Testis (tissue), 2 donors: ENCODE data around the gene DEFB124.
A peak's percentile ranks its signal among the peaks of the same experiment; 100 is the strongest.
"Not testable (repeated sequence)": the region's sequence is repeated elsewhere in the genome, so short reads cannot be mapped to it uniquely, and the experiment has no call there.

Experiments
- POLR2A ChIP-seq: fragments of 450-650 bp; IDR thresholded peaks from one replicate; pipeline ENCODE4 v1.6.1; 2017; ENCODE audit warnings: antibody characterized with exemption, mild to moderate bottlenecking, moderate library complexity
- TF ChIP-seq, protein P1 (sequence below), 3 experiments: fragments of 450-650 bp in 2 of 3; fragments of 200-600 bp in 1 of 3; sonication (generic) in 1 of 3; IDR thresholded peaks; one replicate each; pipeline ENCODE4 v1.5.1; 2016 to 2019; ENCODE audit warnings: antibody characterized with exemption in 3 of 3, mild to moderate bottlenecking in 2 of 3, moderate library complexity in 1 of 3

DNA sequence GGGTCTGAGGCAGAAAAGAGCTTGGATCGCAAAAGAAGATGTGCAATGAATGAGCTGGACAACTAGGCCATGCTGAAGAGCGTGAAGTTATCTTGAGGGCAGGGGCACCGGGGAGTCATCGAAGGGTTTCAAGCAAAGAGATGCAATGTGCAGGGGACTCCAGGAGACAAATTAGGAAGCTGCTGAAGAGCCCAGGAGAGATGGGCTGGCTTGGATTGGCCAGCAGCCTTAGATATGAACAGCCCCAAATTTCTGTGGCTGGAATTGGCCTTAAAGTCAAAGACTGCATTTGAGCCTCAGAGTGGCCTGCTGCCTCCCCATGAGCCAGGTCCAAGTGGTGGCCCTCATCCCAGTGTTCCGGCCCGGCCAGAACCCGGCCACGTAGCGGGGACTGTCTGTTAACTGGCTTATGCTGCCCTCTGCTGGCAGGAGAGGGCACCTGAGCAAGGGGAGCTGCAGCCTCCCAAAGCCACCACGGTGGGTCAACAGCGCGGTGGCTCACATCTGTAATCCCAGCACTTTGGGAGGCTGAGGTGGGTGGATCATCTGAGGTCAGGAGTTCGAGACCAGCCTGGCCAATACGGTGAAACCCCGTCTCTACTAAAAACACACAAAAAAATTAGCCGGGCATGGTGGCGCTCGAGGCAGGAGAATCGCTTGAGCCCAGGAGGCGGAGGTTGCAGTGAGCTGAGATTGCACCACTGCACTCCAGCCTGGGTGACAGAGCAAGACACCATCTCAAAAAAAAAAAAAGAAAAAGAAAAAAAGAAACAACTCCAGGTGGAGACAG is 28.2 kb upstream of the DEFB124 start:
- TF ChIP-seq, protein P1, sequence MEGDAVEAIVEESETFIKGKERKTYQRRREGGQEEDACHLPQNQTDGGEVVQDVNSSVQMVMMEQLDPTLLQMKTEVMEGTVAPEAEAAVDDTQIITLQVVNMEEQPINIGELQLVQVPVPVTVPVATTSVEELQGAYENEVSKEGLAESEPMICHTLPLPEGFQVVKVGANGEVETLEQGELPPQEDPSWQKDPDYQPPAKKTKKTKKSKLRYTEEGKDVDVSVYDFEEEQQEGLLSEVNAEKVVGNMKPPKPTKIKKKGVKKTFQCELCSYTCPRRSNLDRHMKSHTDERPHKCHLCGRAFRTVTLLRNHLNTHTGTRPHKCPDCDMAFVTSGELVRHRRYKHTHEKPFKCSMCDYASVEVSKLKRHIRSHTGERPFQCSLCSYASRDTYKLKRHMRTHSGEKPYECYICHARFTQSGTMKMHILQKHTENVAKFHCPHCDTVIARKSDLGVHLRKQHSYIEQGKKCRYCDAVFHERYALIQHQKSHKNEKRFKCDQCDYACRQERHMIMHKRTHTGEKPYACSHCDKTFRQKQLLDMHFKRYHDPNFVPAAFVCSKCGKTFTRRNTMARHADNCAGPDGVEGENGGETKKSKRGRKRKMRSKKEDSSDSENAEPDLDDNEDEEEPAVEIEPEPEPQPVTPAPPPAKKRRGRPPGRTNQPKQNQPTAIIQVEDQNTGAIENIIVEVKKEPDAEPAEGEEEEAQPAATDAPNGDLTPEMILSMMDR (IDR thresholded peaks at IDR 0.05), result peak; percentile 90 to 97 (median 97)
- TF ChIP-seq POLR2A, result not testable (repeated sequence)
